ENCODE results near the gene TNFSF13B.

DNA sequence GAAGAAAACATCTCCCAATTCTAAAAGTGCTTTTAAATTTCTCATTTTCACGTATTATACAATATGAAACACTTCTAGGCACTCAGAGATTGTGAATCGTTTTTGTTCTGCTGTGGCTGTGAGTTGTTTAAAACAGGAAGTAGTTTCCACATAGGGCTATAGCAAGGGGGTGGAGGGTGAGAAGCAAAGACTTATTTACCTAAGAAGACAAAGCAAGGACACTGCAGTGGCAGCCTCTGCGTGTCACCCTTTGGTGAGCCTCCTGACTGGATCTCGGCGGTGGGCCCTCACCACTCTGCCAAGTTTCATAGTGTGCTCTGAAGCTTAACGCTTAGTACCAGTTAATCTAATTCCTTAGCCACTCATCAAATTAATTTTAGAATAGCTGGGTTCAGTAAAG lies 56.8 kb downstream of the TNFSF13B start:
- no peak for TF ChIP-seq JUND (IDR thresholded peaks at IDR 0.05; ENCODE audit: low read length)
- no peak for TF ChIP-seq RAD21 (IDR thresholded peaks at IDR 0.05 in 1 of 2, conservative IDR thresholded peaks at IDR 0.05 in 1 of 2; ENCODE audit: low read depth in 2 of 2, low read length in 2 of 2)
- no peak for TF ChIP-seq GABPA (IDR thresholded peaks at IDR 0.05; ENCODE audit: borderline replicate concordance, insufficient read depth, low read length)
- TF ChIP-seq BCL11A (IDR thresholded peaks at IDR 0.05; ENCODE audit: low read depth in 2 of 2, low read length in 2 of 2) = no peak
- no peak for TF ChIP-seq POLR2A (IDR thresholded peaks at IDR 0.05; ENCODE audit: control extremely low read depth in 1 of 2, low read depth in 2 of 2, low read length in 2 of 2)
- TF ChIP-seq, protein P1, sequence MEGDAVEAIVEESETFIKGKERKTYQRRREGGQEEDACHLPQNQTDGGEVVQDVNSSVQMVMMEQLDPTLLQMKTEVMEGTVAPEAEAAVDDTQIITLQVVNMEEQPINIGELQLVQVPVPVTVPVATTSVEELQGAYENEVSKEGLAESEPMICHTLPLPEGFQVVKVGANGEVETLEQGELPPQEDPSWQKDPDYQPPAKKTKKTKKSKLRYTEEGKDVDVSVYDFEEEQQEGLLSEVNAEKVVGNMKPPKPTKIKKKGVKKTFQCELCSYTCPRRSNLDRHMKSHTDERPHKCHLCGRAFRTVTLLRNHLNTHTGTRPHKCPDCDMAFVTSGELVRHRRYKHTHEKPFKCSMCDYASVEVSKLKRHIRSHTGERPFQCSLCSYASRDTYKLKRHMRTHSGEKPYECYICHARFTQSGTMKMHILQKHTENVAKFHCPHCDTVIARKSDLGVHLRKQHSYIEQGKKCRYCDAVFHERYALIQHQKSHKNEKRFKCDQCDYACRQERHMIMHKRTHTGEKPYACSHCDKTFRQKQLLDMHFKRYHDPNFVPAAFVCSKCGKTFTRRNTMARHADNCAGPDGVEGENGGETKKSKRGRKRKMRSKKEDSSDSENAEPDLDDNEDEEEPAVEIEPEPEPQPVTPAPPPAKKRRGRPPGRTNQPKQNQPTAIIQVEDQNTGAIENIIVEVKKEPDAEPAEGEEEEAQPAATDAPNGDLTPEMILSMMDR (IDR thresholded peaks at IDR 0.05; ENCODE audit: control extremely low read depth in 1 of 3, insufficient read depth in 1 of 3, low read depth in 1 of 3, low read length in 3 of 3) = no peak

Data from H1 (cell line).